Breast epithelium (tissue), 3 donors: Measurements from ENCODE around the gene XDH.

Source experiments
- CTCF ChIP-seq, 3 donors: fragments of 450-650 bp; IDR thresholded peaks; one replicate each; pipeline ENCODE4 v1.5.1; 2016 to 2017; ENCODE audit warnings: antibody characterized with exemption in 3 of 3, mild to moderate bottlenecking in 3 of 3, moderate library complexity in 3 of 3
- POLR2A ChIP-seq: fragments of 450-650 bp; IDR thresholded peaks from one replicate; pipeline ENCODE4 v1.6.1; 2016; ENCODE audit warnings: antibody characterized with exemption, mild to moderate bottlenecking, moderate library complexity
- POLR2AphosphoS5 ChIP-seq, 3 donors: sonication (generic); formaldehyde crosslinking; IDR thresholded peaks; one replicate each; pipeline ENCODE4 v1.6.1; 2017; ENCODE audit warnings: antibody characterized with exemption in 3 of 3

GRCh38 chr2:31354837-31355236 lies 59.7 kb downstream of the XDH start:
- TF ChIP-seq CTCF (IDR thresholded peaks at IDR 0.05) (no peak), POLR2A (no peak), POLR2AphosphoS5 (IDR thresholded peaks at IDR 0.05) (no peak)
